ENCODE data around the gene KRTAP12-1. TPM values are rescaled to one million over a fixed set of nuclear protein-coding genes. Genes with fewer than 3 reads are reported as not detected.

Gene KRTAP12-1
- total RNA-seq, 2 experiments from 2014 or later, result not detected

- ChIA-PET POLR2A (no interaction called here), CTCF (no interaction called here)
Measured at GRCh38 chr21:44712203-44713028, 30.5 kb upstream of the KRTAP12-1 start.

- ChIA-PET POLR2A (no interaction called here), CTCF (interaction anchor here (1.0 kb wide), 1 partner anchor 56 kb away, joined by 3 read pairs; no protein-coding TSS in a partner anchor)
Measured at GRCh38 chr21:44711327-44712202, 29.6 kb upstream of the KRTAP12-1 start, which contains the start of gene TSPEAR. TSS of gene TSPEAR (minus strand) at chr21:44711572. CDS start at chr21:44711514, 58 bp downstream.

GRCh38 chr21:44710756-44711326 is 28.9 kb upstream of the KRTAP12-1 start:
- ChIA-PET CTCF (interaction anchor here (1.0 kb wide), 1 partner anchor 55 kb away, joined by 3 read pairs; no protein-coding TSS in a partner anchor), POLR2A (no interaction called here)

- POLR2A ChIA-PET, result no interaction called here
Measured at GRCh38 chr21:44710294-44710665, 28.3 kb upstream of the KRTAP12-1 start.

GRCh38 chr21:44709426-44710293 is 27.7 kb upstream of the KRTAP12-1 start:
- ChIA-PET CTCF (interaction anchor here (0.6 kb wide), 1 partner anchor 84 kb away, joined by 3 read pairs; no protein-coding TSS in a partner anchor), POLR2A (no interaction called here)

More at GRCh38 chr21:44710294-44710665, 28.3 kb upstream of the KRTAP12-1 start:
- CTCF ChIA-PET, result interaction anchor here (0.6 kb wide), 1 partner anchor 84 kb away, joined by 3 read pairs; no protein-coding TSS in a partner anchor

- POLR2A ChIA-PET, result no interaction called here
- CTCF ChIA-PET, result interaction anchor here (1.0 kb wide), 1 partner anchor 199 kb away, joined by 4 read pairs; no protein-coding TSS in a partner anchor
Measured at GRCh38 chr21:44708866-44709425, 27.0 kb upstream of the KRTAP12-1 start.

- POLR2A ChIA-PET, result no interaction called here
Measured at GRCh38 chr21:44708213-44708865, 26.4 kb upstream of the KRTAP12-1 start.

GRCh38 chr21:44706706-44707581 is 25.0 kb upstream of the KRTAP12-1 start:
- POLR2A ChIA-PET, result no interaction called here

More at GRCh38 chr21:44708213-44708865, 26.4 kb upstream of the KRTAP12-1 start:
- CTCF ChIA-PET, result interaction anchor here (1.0 kb wide), 1 partner anchor 198 kb away, joined by 4 read pairs; no protein-coding TSS in a partner anchor

GRCh38 chr21:44706026-44706705 is 24.2 kb upstream of the KRTAP12-1 start:
- CTCF ChIA-PET, result no interaction called here
- POLR2A ChIA-PET, result no interaction called here

More at GRCh38 chr21:44706706-44707581, 25.0 kb upstream of the KRTAP12-1 start:
- CTCF ChIA-PET, result no interaction called here

- ChIA-PET CTCF (no interaction called here), POLR2A (no interaction called here)
Measured at GRCh38 chr21:44704636-44705001, 22.7 kb upstream of the KRTAP12-1 start.

- ChIA-PET CTCF (no interaction called here), POLR2A (no interaction called here)
Measured at GRCh38 chr21:44703731-44704635, 22.0 kb upstream of the KRTAP12-1 start.

- ChIA-PET CTCF (no interaction called here), POLR2A (no interaction called here)
Measured at GRCh38 chr21:44702973-44703730, 21.2 kb upstream of the KRTAP12-1 start.

GRCh38 chr21:44702111-44702972 is 20.4 kb upstream of the KRTAP12-1 start:
- CTCF ChIA-PET, result no interaction called here
- POLR2A ChIA-PET, result no interaction called here

- ChIA-PET POLR2A (no interaction called here), CTCF (no interaction called here)
Measured at GRCh38 chr21:44701541-44701940, 19.6 kb upstream of the KRTAP12-1 start.

Data from activated CD8-positive, alpha-beta memory T cell treated with anti-CD3 and anti-CD28 coated beads for 36 hours (primary cell).